Uterus (tissue), 2 donors: ENCODE measurements around the gene F3.

Source experiments
- POLR2A ChIP-seq, 2 donors: fragments of 450-650 bp; IDR thresholded peaks; one replicate each; pipeline ENCODE4 v1.6.1; 2016; ENCODE audit warnings: antibody characterized with exemption in 2 of 2, mild to moderate bottlenecking in 1 of 2, moderate library complexity in 1 of 2
- TF ChIP-seq, protein P1 (sequence below), 4 experiments: fragments of 200-600 bp in 2 of 4; fragments of 450-650 bp in 2 of 4; sonication (generic) in 2 of 4; IDR thresholded peaks; one replicate each; pipeline ENCODE4 v1.5.1; 2016 to 2019; ENCODE audit warnings: antibody characterized with exemption in 4 of 4, mild to moderate bottlenecking in 2 of 4, moderate library complexity in 1 of 4

DNA sequence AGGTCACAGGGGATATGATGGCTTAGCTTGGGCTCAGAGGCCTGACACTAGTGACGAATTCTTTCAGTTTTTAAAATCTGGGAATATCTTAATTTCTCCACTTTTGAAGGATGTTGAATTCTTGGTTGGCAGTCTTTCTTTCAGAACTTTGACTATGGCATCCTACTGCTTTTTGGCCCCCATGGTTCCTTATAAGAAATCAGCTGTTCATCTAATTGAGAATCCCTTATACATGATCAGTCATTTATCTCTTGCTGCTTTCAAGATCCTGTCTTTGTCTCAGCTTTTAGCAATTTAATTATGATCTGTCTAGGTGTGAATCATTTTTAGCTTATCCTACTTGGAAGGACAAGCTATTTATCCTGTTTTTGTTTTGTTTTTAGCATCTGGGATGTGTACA lies 31.2 kb upstream of the F3 start:
- TF ChIP-seq, protein P1, sequence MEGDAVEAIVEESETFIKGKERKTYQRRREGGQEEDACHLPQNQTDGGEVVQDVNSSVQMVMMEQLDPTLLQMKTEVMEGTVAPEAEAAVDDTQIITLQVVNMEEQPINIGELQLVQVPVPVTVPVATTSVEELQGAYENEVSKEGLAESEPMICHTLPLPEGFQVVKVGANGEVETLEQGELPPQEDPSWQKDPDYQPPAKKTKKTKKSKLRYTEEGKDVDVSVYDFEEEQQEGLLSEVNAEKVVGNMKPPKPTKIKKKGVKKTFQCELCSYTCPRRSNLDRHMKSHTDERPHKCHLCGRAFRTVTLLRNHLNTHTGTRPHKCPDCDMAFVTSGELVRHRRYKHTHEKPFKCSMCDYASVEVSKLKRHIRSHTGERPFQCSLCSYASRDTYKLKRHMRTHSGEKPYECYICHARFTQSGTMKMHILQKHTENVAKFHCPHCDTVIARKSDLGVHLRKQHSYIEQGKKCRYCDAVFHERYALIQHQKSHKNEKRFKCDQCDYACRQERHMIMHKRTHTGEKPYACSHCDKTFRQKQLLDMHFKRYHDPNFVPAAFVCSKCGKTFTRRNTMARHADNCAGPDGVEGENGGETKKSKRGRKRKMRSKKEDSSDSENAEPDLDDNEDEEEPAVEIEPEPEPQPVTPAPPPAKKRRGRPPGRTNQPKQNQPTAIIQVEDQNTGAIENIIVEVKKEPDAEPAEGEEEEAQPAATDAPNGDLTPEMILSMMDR (IDR thresholded peaks at IDR 0.05), result no peak
- no peak for TF ChIP-seq POLR2A (IDR thresholded peaks at IDR 0.05)
